ENCODE results near the gene ICA1. TPM values are rescaled to one million over a fixed set of nuclear protein-coding genes. Genes with fewer than 3 reads are reported as not detected.

Gene ICA1
- total RNA-seq, 4 donors from 2014 or later: 4.1 to 7.4 (median 5.8) TPM

DNA sequence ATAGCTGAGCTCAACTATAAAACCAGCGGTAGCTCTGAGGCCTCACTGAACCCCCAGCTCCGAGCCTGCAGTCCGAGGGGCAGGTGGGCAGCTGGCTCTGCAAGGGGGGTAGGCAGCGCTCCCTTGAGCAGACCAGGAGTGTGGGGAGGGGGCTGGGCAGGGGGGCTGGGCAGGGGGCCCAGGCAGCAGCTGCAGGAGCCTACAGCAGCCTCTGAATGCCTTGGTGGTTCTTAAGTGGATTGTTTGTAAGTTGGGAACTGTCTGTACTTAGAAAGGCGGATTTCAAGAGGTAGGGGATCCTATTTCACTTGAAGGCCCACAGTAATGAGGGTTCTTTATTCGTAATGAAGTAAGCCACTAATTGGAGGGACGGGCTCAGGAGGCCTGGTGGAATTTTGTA lies 72.3 kb downstream of the ICA1 start:
- peaks cover 0 to 5% (median 0%) of the 10 kb centered on the region in 4 donors for H3K4me1 ChIP-seq
- H3K27me3 ChIP-seq: no peaks in the 10 kb centered on the region
- H3K27ac ChIP-seq (replicated peaks in 1 of 4): no peak overlapping the region
- intact Hi-C loops (cut with DNase I): no loop called here
- TF ChIP-seq CTCF (IDR thresholded peaks at IDR 0.05): no peak
- no peak for TF ChIP-seq POLR2AphosphoS5 (IDR thresholded peaks at IDR 0.05)
- no peak for TF ChIP-seq POLR2A (IDR thresholded peaks at IDR 0.05; ENCODE audit: low read depth)
- no peak for TF ChIP-seq EP300 (IDR thresholded peaks at IDR 0.05)
- no peak for DNase-seq (ENCODE audit: extremely low spot score)
- no peak overlapping the region for H3K4me3 ChIP-seq
- no peaks in the 10 kb centered on the region for H3K36me3 ChIP-seq
- 88% methylated on average over 7 of the region's 7 CpGs for WGBS
- H3K9me3 ChIP-seq: no peaks in the 10 kb centered on the region

DNA sequence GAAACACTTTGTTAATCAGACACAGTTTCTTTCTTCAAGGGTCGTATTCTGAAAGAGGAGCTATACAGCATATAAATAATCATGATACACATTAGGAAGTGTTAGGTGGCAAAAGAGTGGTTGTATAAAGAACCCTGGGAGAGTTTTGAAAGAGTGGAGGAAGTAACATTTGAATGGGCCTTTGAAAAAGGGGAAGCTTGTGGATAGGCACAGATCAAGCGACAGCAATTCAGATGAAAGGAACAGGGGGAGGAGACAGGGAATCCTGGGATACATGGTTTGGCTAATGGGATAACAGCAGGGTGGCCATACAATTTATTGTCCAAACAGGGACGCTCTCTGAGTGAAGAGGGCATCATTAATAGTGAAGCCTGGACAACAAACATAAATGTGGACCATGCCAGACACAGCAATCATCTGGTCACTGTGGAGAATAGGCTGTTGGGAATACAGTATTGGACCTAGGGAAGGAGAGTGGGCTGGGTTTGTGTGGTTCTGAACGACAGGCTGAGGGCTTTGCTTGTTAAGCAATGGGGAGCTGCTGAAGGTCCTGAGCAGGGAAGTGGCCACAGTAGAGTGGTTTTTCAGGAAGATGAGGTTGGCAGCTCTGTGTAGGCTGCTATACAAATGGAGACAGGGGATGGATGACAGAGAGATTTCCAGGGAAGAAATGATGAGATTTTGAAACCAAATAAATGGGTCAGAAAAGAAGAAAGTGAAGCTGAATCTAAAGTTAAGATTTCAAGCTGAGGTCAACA lies 75.9 kb downstream of the ICA1 start:
- H3K36me3 ChIP-seq: no peaks in the 10 kb centered on the region
- H3K27ac ChIP-seq (replicated peaks in 1 of 4): no peak overlapping the region
- DNase-seq (ENCODE audit: extremely low spot score): no peak
- intact Hi-C loops (cut with DNase I): no loop called here
- WGBS: 61% methylated on average over 4 of the region's 4 CpGs
- H3K4me1 ChIP-seq: peaks cover 0 to 5% (median 0%) of the 10 kb centered on the region in 4 donors
- H3K27me3 ChIP-seq: no peaks in the 10 kb centered on the region
- H3K9me3 ChIP-seq: no peaks in the 10 kb centered on the region
- no peak overlapping the region for H3K4me3 ChIP-seq
- TF ChIP-seq EP300 (IDR thresholded peaks at IDR 0.05): no peak
- no peak for TF ChIP-seq CTCF (IDR thresholded peaks at IDR 0.05)
- TF ChIP-seq POLR2AphosphoS5 (IDR thresholded peaks at IDR 0.05): no peak
- TF ChIP-seq POLR2A (IDR thresholded peaks at IDR 0.05; ENCODE audit: low read depth): no peak

GRCh38 chr7:8184221-8184620 lies 77.7 kb downstream of the ICA1 start:
- H3K36me3 ChIP-seq: no peaks in the 10 kb centered on the region
- intact Hi-C loops (cut with DNase I): no loop called here
- WGBS: 91% methylated on average over 2 of the region's 2 CpGs
- no peaks in the 10 kb centered on the region for H3K9me3 ChIP-seq
- TF ChIP-seq POLR2AphosphoS5 (IDR thresholded peaks at IDR 0.05): no peak
- no peak for TF ChIP-seq EP300 (IDR thresholded peaks at IDR 0.05)
- no peak for TF ChIP-seq POLR2A (IDR thresholded peaks at IDR 0.05; ENCODE audit: low read depth)
- TF ChIP-seq CTCF (IDR thresholded peaks at IDR 0.05): no peak
- DNase-seq (ENCODE audit: extremely low spot score): no peak
- no peaks in the 10 kb centered on the region for H3K27me3 ChIP-seq
- no peak overlapping the region for H3K4me3 ChIP-seq
- H3K4me1 ChIP-seq: peaks cover 0 to 5% (median 0%) of the 10 kb centered on the region in 4 donors
- H3K27ac ChIP-seq (replicated peaks in 1 of 4): no peak overlapping the region

GRCh38 chr7:8179486-8179885 lies 82.5 kb downstream of the ICA1 start:
- no peak overlapping the region for H3K4me3 ChIP-seq
- H3K27ac ChIP-seq (replicated peaks in 1 of 4): no peak overlapping the region
- H3K36me3 ChIP-seq: no peaks in the 10 kb centered on the region
- WGBS: 83% methylated on average over 7 of the region's 7 CpGs
- intact Hi-C loops (cut with DNase I): no loop called here
- no peaks in the 10 kb centered on the region for H3K9me3 ChIP-seq
- peaks cover 0 to 11% (median 0%) of the 10 kb centered on the region in 4 donors for H3K4me1 ChIP-seq
- no peak for DNase-seq (ENCODE audit: extremely low spot score)
- TF ChIP-seq CTCF (IDR thresholded peaks at IDR 0.05) (no peak), POLR2A (IDR thresholded peaks at IDR 0.05; ENCODE audit: low read depth) (no peak), POLR2AphosphoS5 (IDR thresholded peaks at IDR 0.05) (no peak), EP300 (IDR thresholded peaks at IDR 0.05) (no peak)
- no peaks in the 10 kb centered on the region for H3K27me3 ChIP-seq

DNA sequence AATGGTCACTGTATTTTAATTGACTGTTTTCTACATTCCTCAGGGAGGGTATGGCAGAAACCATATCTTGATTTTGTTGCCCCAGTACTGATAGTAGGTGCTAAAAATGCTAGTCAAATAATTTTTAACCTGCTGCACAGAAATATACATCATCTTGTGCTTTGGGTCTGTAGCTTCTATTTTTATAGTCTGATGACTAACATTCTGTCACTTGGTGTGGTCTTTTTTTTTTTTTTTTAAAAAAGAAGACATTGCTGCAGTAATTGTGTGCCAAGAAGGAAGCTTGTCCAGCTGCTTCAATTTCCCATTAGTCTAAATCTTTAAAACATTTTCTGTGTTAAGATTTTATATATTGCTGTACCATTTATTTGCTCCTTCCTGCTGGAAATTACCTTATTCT lies 83.6 kb downstream of the ICA1 start:
- Histone ChIP-seq H3K36me3 (no peaks in the 10 kb centered on the region), H3K4me3 (no peak overlapping the region), H3K9me3 (no peaks in the 10 kb centered on the region), H3K27ac (replicated peaks in 1 of 4) (no peak overlapping the region), H3K4me1 (peaks cover 0 to 11% (median 0%) of the 10 kb centered on the region in 4 donors), H3K27me3 (no peaks in the 10 kb centered on the region)
- no peak for DNase-seq (ENCODE audit: extremely low spot score)
- TF ChIP-seq CTCF (IDR thresholded peaks at IDR 0.05): no peak
- TF ChIP-seq POLR2AphosphoS5 (IDR thresholded peaks at IDR 0.05): no peak
- no peak for TF ChIP-seq EP300 (IDR thresholded peaks at IDR 0.05)
- TF ChIP-seq POLR2A (IDR thresholded peaks at IDR 0.05; ENCODE audit: low read depth): no peak
- intact Hi-C loops (cut with DNase I): no loop called here

Data from esophagus muscularis mucosa (tissue), 4 donors.